DMS114 treated with DMSO at 0.1 percent for 48 hours (cell line): ENCODE results near the gene OR51A4.
"Not testable (repeated sequence)": the region's sequence is repeated elsewhere in the genome, so short reads cannot be mapped to it uniquely, and the experiment has no call there.

ENCODE experiments used
- DNase-seq: peaks from one replicate; lab custom pipeline; 2025; ENCODE audit not compliant: unreplicated experiment; lab: John Stamatoyannopoulos, UW

OR51A4 gene

GRCh38 chr11:4947505-4947904, at the start of gene OR51A4:
Gene OR51A4, minus strand, starts transcription at chr11:4947605. Its CDS starts 505 bp downstream, at chr11:4947100.
- DNase-seq: no peak

GRCh38 chr11:4994551-4994950, 47.1 kb upstream of the OR51A4 start, which contains the start of gene OR51L1:
Gene OR51L1, plus strand, starts transcription at chr11:4994851. Its CDS starts 4,132 bp downstream, at chr11:4998983.
- DNase-seq: no peak

- DNase-seq: no peak
Observed at GRCh38 chr11:4991060-4991459, 43.7 kb upstream of the OR51A4 start.

- DNase-seq: no peak
Observed at GRCh38 chr11:4983841-4984240, 36.4 kb upstream of the OR51A4 start.

DNA sequence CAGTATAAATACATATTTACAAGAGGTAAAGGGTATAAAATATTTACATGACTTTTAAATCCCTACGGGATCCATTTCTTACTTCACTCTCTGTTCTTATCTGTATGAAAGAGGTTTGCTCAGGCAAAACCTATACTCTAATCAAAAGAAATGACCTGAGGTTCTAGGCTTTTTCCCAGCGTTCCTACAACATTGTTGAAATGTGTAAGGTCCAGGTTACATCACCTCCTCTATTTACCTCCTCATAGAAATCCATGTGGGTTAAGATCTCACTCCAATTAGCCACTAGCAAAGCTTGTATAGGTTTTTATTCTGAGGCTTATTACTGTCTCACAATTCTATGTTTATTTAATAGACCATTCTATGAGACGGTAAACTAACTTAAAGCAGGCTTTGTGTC, 35.3 kb upstream of the OR51A4 start:
- no peak for DNase-seq

- no peak for DNase-seq
Observed at GRCh38 chr11:4979036-4979435, 31.6 kb upstream of the OR51A4 start.

DNA sequence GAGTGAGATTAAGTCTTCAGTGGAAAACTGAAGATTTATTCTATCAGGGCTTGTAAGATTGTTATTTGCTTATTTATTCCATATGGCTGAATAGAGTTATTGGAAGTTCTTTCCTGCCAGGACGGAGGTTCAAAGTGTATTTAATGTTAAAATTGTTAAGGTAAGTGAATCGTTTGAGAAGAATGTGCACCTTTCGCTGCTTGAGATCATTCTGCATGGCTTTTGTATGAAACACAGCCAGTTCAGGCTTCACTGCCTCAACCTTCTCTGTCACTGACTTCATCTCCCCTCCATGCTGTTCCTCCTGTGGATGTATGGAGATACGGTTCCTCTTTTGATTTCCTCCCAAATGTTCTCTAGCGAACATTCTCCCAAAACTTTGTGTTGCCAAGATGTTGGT, 28.0 kb upstream of the OR51A4 start:
- DNase-seq: no peak

- no peak for DNase-seq
Observed at GRCh38 chr11:4962816-4963215, 15.4 kb upstream of the OR51A4 start.

GRCh38 chr11:4960877-4961276, 13.5 kb upstream of the OR51A4 start:
- DNase-seq: no peak

GRCh38 chr11:4957396-4957795, 10.0 kb upstream of the OR51A4 start:
- no peak for DNase-seq

- not testable (repeated sequence) for DNase-seq
Observed at GRCh38 chr11:4955613-4956012, 8.2 kb upstream of the OR51A4 start, which contains the start of gene OR51A2. Gene OR51A2, minus strand, starts transcription at chr11:4955713. Its CDS starts 0 bp downstream, at chr11:4955713.

- DNase-seq: no peak
Observed at GRCh38 chr11:4936745-4937144, 10.7 kb downstream of the OR51A4 start.

DNA sequence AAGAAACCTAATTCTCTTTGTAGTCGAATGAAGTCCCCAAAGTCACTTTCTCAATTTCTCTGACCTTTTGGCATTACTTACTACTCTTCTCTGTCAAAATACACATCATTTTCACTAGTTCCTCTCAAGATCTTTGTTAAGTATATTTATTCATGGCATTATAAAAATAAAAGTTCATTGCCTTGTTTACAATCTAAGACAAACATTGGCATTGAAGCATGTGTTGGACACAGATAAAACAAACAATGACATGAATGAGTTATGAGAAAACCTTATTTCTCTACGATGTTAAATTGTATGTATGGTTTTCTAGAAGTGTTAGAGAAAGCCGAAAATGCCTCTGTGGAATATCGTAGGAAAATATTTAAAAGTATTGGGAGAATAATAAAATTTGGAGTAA, 14.7 kb downstream of the OR51A4 start:
- DNase-seq: no peak

DNA sequence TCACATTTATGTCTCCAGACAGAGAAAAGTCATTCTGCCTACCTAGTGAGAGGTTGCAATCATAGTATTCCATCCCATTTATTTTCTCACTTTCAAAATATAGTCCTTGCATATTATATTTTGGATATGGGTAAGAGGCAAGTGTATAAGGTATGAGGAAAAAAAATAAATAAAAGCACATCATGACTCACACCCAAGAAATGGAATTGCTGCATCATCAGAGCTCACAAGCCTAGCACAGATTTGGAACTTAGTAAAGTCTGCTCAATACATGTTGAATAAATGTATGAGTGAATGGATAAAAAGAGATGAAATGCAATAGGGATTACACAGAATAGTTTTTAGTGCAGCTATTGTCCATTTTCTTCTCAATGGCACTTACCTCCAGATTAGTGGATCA, 20.8 kb downstream of the OR51A4 start:
- no peak for DNase-seq

- DNase-seq: no peak
Observed at GRCh38 chr11:4924239-4924638, 23.2 kb downstream of the OR51A4 start, which contains the start of gene OR51G1. Gene OR51G1, minus strand, starts transcription at chr11:4924339. Its CDS starts 0 bp downstream, at chr11:4924339.

- DNase-seq: no peak
Observed at GRCh38 chr11:4922304-4922703, 25.1 kb downstream of the OR51A4 start.

- DNase-seq: no peak
Observed at GRCh38 chr11:4921796-4922195, 25.6 kb downstream of the OR51A4 start.

DNA sequence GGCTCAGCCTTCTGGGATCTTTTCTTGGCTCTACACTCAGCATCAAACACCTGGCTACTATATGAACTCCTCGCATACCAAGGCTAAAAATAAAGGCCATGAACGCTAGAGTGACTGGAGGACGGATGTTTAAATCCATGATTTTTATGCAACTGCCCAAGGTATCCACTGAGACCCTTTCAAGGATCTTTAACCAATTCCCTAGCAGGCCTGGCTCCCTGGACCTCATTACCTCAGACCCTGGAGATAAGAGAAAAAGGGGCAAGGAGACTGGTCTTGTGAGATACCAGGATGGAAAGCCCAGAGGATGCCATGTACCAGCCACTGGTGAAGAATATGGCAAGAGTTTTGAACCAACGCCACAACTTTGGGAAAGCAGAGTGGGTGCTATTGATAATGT, 28.2 kb downstream of the OR51A4 start, which contains the start of gene OR51G2:
Gene OR51G2, minus strand, starts transcription at position 101 of the 400 bp plus-strand sequence. CDS start 3,687 bp downstream, outside the sequence.
- DNase-seq: no peak

GRCh38 chr11:4916581-4916980, 30.8 kb downstream of the OR51A4 start:
- DNase-seq: no peak

DNA sequence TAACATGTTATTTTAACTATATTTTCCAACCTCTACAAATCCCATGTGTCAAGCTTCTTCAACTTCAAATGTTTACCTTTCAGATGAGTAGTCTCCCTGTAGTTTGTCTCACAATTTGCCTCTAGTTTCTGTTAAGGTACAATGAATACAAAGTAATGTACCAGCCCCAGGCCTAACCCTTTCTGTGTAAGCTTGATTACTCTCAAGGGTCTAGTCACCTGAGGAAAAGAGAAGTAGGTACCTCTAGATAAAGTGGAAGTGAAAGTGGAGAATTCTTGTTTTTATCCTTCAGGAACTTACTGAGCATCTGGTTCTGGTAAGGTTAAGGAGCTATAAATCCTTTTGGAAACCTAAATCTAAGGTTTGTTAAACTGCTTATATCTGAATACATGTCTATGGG, 43.9 kb downstream of the OR51A4 start, which contains the start of gene OR51A7:
Gene OR51A7, plus strand, starts transcription at position 300 of the 400 bp plus-strand sequence. CDS start 3,587 bp downstream, outside the sequence.
- DNase-seq: no peak
